ENCODE results near the gene KIR2DL1. TPM values are rescaled to one million over a fixed set of nuclear protein-coding genes. Genes with fewer than 3 reads are reported as not detected.
"Not testable (repeated sequence)": the region's sequence is repeated elsewhere in the genome, so short reads cannot be mapped to it uniquely, and the experiment has no call there.

KIR2DL1 gene
- total RNA-seq (ENCODE audit: low replicate concordance), result not detected in 2 replicates

DNA sequence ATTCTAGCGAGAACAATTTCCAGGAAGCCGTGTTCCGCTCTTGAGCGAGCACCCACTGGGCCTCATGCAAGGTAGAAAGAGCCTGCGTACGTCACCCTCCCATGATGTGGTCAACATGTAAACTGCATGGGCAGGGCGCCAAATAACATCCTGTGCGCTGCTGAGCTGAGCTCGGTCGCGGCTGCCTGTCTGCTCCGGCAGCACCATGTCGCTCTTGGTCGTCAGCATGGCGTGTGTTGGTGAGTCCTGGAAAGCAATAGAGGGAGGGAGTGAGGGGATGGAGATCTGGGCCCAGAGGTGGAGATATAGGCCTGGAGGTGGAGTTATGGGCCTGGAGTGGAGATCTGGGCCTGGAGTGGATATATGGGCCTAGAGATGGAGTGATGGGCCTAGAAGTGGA is at the start of gene KIR2DL1:
KIR2DL1 (plus strand) TSS at position 148 of the 400 bp plus-strand sequence; CDS start at position 206, 58 bp downstream.
- DNase-seq (ENCODE audit: low read depth); H3K4me3 ChIP-seq (ENCODE audit: low read depth, low read length): not testable (repeated sequence)

DNA sequence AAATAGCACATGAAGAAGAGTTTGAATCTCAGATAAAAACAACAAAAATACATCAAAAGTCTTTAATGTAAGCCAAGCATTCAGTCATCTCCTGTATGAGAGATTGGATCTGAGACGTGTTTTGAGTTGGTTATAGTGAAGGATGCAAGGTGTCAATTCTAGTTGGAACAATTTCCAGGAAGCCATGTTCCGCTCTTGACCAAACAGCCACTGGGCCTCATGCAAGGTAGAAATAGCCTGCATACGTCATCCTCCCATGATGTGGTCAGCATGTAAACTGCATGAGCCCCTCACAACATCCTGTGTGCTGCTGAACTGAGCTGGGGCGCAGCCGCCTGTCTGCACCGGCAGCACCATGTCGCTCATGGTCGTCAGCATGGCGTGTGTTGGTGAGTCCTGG is 45.5 kb upstream of the KIR2DL1 start, which contains the start of gene KIR3DL3:
KIR3DL3 (plus strand) TSS at position 301 of the 400 bp plus-strand sequence; CDS start at position 356, 55 bp downstream.
- TF ChIP-seq, protein P1, sequence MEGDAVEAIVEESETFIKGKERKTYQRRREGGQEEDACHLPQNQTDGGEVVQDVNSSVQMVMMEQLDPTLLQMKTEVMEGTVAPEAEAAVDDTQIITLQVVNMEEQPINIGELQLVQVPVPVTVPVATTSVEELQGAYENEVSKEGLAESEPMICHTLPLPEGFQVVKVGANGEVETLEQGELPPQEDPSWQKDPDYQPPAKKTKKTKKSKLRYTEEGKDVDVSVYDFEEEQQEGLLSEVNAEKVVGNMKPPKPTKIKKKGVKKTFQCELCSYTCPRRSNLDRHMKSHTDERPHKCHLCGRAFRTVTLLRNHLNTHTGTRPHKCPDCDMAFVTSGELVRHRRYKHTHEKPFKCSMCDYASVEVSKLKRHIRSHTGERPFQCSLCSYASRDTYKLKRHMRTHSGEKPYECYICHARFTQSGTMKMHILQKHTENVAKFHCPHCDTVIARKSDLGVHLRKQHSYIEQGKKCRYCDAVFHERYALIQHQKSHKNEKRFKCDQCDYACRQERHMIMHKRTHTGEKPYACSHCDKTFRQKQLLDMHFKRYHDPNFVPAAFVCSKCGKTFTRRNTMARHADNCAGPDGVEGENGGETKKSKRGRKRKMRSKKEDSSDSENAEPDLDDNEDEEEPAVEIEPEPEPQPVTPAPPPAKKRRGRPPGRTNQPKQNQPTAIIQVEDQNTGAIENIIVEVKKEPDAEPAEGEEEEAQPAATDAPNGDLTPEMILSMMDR (IDR thresholded peaks at IDR 0.05; ENCODE audit: insufficient read depth, low read length), result no peak
- no peak for DNase-seq (ENCODE audit: low read depth)

DNA sequence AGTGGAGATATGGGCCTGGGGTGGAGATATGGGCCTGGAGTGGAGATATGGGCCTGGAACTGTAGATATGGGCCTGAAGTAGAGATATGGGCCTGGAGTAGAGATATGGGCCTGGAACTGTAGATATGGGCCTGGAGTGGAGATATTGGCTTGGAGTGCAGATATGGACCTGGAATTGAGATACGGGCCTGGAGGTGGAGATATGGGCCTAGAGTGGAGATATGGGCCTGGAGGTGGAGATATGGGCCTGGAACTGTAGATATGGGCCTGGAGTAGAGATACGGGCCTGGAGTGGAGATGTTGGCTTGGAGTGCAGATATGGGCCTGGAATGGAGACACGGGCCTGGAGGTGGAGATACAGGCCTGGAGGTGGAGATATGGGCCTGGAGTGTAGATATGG is 44.9 kb upstream of the KIR2DL1 start:
- no peak overlapping the region for H3K4me3 ChIP-seq (ENCODE audit: low read depth, low read length)
- TF ChIP-seq, protein P1 (IDR thresholded peaks at IDR 0.05; ENCODE audit: insufficient read depth, low read length), result no peak
- no peak for DNase-seq (ENCODE audit: low read depth)

More for the DNA sequence above, 45.5 kb upstream of the KIR2DL1 start, which contains the start of gene KIR3DL3:
- no peak within 1 kb of the TSS for H3K4me3 ChIP-seq (ENCODE audit: low read depth, low read length)

DNA sequence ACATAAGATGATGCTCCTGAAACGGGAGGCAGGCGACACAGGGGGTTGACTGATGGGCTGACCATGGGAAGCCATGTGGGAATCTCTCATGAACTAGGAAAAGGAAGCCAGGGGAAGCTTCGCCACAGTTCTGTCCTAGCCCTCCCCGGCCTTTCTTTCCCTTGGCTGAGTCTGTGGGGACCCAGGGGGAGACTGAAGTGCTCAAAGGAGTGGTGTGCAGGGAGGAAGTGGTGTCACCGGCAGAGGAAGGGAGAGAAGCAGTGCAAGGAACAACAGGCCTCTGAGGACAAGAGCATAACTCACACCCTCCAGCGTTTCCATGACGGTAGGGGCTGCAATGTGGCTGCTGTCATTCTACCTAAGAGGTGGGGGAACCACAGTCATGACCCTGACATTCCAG is 44.3 kb upstream of the KIR2DL1 start:
- no peak for DNase-seq (ENCODE audit: low read depth)
- no peak overlapping the region for H3K4me3 ChIP-seq (ENCODE audit: low read depth, low read length)
- TF ChIP-seq, protein P1 (IDR thresholded peaks at IDR 0.05; ENCODE audit: insufficient read depth, low read length), result no peak

DNA sequence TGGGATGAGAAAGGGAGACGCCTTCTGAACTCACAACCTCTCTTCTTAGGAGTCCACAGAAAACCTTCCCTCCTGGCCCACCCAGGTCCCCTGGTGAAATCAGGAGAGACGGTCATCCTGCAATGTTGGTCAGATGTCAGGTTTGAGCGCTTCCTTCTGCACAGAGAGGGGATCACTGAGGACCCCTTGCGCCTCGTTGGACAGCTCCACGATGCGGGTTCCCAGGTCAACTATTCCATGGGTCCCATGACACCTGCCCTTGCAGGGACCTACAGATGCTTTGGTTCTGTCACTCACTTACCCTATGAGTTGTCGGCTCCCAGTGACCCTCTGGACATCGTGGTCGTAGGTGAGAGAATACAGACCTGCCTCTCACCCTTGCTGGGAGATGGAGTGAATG is 42.0 kb upstream of the KIR2DL1 start:
- no peak overlapping the region for H3K4me3 ChIP-seq (ENCODE audit: low read depth, low read length)
- DNase-seq (ENCODE audit: low read depth), result no peak
- TF ChIP-seq, protein P1 (IDR thresholded peaks at IDR 0.05; ENCODE audit: insufficient read depth, low read length), result no peak

DNA sequence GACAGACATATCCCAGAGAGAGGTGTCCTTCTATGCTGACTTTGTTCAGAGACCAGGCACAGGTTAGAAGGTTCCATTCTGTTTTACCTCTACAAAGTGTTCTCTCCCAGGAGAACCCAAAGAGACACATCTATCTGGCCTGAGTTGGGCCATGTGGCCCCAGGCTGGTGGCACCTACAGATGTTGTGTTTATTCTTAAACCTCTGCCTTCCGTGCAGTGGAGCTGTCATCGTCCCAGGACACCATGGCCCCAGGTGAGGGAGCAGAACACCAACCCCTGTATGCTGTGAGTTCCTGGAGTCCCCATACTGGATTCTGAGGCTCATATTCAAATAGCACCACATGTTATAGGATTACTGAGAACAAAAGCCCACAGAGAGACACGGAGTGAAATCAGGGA is 41.4 kb upstream of the KIR2DL1 start:
- TF ChIP-seq, protein P1 (IDR thresholded peaks at IDR 0.05; ENCODE audit: insufficient read depth, low read length), result no peak
- no peak for DNase-seq (ENCODE audit: low read depth)
- no peak overlapping the region for H3K4me3 ChIP-seq (ENCODE audit: low read depth, low read length)

DNA sequence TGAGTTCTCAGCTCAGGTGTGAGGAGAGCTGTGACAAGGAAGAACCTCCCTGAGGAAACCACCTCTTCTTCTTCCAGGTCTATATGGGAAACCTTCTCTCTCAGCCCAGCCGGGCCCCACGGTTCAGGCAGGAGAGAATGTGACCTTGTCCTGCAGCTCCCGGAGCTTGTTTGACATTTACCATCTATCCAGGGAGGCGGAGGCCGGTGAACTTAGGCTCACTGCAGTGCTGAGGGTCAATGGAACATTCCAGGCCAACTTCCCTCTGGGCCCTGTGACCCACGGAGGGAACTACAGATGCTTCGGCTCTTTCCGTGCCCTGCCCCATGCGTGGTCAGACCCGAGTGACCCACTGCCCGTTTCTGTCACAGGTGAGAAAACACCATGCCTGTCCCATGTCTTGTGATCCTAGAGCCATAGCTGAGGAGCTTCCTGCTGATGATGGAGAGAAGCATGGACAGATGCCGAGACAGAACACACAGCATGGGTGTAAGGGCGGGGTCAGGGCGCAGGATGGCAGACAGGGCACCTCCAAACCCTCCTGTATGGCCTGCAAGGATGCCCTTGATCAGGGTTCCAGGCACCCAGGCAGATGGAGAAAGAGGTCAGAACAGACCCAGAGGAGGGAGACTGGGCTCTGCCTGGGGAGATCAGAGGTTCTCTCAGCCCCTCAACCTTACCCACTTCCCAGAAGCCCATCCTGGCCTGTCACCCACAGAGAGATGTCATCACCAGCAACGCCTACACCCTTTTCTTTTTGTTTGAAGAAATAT is 40.0 kb upstream of the KIR2DL1 start:
- TF ChIP-seq, protein P1 (IDR thresholded peaks at IDR 0.05; ENCODE audit: insufficient read depth, low read length), result no peak
- H3K4me3 ChIP-seq (ENCODE audit: low read depth, low read length), result no peak overlapping the region
- no peak for DNase-seq (ENCODE audit: low read depth)
